Measurements from ENCODE around the gene CPNE6.

DNA sequence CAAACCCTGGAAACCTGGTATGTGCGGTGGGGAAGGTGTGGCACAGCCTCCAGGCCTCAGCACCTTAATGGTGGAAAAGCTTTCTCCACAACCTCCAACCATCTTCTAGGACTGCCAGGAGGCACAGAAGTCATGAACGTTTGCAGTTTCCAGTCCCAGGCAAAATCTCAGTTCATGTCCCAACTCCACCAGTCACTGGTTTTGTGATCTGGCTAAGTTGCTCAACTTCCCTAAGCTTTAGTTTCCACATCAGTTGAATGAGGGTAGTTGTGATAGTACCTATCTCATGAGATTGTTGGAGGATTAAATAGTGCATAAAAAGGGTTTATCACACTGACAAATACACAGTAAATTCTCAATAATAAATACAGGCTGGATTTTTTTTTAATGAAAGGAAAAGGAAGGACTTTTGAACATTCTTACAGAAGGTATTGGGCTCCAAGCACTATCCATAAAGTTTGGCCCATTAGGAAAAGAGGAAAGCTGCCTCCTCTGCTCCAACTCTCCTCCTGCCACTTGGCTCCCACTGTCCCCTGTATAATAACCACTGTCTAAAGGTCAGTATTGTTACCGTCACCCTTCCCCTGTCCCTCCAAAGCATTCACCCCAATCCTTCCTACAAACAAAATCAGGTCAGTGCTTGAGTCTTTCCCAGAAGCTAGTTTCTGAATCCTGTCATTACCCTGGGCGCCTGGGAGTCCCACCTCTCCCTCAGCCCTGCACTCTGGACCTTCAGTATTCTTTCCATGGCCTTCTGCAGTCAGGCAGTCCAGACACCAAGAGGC lies 29.0 kb downstream of the CPNE6 start:
- TF ChIP-seq, protein P1, sequence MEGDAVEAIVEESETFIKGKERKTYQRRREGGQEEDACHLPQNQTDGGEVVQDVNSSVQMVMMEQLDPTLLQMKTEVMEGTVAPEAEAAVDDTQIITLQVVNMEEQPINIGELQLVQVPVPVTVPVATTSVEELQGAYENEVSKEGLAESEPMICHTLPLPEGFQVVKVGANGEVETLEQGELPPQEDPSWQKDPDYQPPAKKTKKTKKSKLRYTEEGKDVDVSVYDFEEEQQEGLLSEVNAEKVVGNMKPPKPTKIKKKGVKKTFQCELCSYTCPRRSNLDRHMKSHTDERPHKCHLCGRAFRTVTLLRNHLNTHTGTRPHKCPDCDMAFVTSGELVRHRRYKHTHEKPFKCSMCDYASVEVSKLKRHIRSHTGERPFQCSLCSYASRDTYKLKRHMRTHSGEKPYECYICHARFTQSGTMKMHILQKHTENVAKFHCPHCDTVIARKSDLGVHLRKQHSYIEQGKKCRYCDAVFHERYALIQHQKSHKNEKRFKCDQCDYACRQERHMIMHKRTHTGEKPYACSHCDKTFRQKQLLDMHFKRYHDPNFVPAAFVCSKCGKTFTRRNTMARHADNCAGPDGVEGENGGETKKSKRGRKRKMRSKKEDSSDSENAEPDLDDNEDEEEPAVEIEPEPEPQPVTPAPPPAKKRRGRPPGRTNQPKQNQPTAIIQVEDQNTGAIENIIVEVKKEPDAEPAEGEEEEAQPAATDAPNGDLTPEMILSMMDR (conservative IDR thresholded peaks at IDR 0.05; ENCODE audit: low read depth, low read length), result no peak
- TF ChIP-seq EZH2 (IDR thresholded peaks at IDR 0.05; ENCODE audit: low read length, unreplicated experiment), result no peak
- TF ChIP-seq EZH2phosphoT487 (IDR thresholded peaks at IDR 0.05; ENCODE audit: borderline replicate concordance, low read length), result no peak

Measured in PC-3 (cell line).